ENCODE results near the gene RAB31.

The RAB31 gene

DNA sequence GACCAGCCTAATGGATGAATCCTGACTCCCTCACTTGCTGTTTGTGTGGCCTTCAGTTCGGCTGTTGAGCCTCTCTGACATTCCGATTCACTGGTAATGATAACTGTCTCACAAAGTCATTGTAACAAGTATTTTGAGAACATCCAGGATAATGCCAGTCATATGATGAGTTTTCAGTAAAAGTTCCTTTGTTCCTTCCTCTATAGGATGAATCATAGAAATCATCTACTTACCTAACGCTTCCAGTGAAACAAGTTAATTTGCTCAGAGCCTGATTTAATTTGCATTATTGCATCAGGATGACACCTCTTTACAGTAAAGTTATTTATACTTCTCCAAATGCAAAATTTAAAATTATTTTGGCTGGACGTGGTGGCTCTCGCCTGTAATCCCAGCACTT, 32.0 kb downstream of the RAB31 start (continued):
- TF ChIP-seq, protein P1, sequence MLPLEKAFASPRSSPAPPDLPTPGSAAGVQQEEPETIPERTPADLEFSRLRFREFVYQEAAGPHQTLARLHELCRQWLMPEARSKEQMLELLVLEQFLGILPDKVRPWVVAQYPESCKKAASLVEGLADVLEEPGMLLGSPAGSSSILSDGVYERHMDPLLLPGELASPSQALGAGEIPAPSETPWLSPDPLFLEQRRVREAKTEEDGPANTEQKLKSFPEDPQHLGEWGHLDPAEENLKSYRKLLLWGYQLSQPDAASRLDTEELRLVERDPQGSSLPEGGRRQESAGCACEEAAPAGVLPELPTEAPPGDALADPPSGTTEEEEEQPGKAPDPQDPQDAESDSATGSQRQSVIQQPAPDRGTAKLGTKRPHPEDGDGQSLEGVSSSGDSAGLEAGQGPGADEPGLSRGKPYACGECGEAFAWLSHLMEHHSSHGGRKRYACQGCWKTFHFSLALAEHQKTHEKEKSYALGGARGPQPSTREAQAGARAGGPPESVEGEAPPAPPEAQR (tag by site-specific recombination; IDR thresholded peaks at IDR 0.05) = no peak
- TF ChIP-seq FEZF1 (tag by site-specific recombination; IDR thresholded peaks at IDR 0.05) (no peak), ZNF114 (tag by site-specific recombination; IDR thresholded peaks at IDR 0.05) (no peak), TCF7L2 (IDR thresholded peaks at IDR 0.05; ENCODE audit: borderline replicate concordance, low read depth, low read length) (no peak), HOXD13 (CRISPR knock-in tag; IDR thresholded peaks at IDR 0.05; ENCODE audit: borderline replicate concordance) (no peak), ZNF660 (tag by site-specific recombination; IDR thresholded peaks at IDR 0.05) (no peak), ZNF324 (tag by site-specific recombination; IDR thresholded peaks at IDR 0.05) (no peak), WT1 (tag by site-specific recombination; IDR thresholded peaks at IDR 0.05) (no peak)
- TF ChIP-seq, protein P2, sequence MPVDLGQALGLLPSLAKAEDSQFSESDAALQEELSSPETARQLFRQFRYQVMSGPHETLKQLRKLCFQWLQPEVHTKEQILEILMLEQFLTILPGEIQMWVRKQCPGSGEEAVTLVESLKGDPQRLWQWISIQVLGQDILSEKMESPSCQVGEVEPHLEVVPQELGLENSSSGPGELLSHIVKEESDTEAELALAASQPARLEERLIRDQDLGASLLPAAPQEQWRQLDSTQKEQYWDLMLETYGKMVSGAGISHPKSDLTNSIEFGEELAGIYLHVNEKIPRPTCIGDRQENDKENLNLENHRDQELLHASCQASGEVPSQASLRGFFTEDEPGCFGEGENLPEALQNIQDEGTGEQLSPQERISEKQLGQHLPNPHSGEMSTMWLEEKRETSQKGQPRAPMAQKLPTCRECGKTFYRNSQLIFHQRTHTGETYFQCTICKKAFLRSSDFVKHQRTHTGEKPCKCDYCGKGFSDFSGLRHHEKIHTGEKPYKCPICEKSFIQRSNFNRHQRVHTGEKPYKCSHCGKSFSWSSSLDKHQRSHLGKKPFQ (tag by site-specific recombination; IDR thresholded peaks at IDR 0.05) = no peak

DNA sequence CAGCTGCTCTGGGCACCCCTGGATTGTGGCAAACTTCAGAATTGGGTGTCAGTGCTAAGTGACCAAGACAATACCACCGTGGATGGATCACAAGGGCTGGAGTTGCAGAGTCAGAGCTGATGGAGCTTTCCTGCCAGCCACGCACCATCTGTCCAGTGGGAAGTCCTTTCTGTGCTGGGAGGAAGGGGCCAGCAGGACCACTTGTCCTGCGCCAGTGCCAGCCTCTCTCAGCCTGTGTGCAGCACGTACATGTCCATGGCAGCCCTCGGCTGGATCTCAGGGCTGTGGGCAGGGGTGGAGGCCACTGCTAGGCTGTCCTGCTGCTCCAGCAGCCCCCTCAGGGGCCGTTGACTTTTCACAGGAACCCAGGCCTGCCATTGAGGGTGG, 33.3 kb downstream of the RAB31 start:
- Histone ChIP-seq H3K27ac (ENCODE audit: extremely low read depth, low read depth, low read length) (no peak overlapping the region), H3K36me3 (ENCODE audit: control insufficient read depth in 2 of 2, insufficient read depth in 1 of 2, low read length in 2 of 2) (no peaks in the 10 kb centered on the region), H3K4me3 (ENCODE audit: low read depth, low read length) (no peak overlapping the region), H3K4me1 (ENCODE audit: control insufficient read depth, insufficient read depth, low read length) (peaks cover 30% of the 10 kb centered on the region), H3K9me3 (ENCODE audit: control insufficient read depth, insufficient read depth, low read depth, low read length) (no peaks in the 10 kb centered on the region; the same call in 1 of the 2 replicates)
- ChIA-PET CTCF (no interaction called here), POLR2A (no interaction called here)
- no peak for TF ChIP-seq ZNF626 (tag by site-specific recombination; IDR thresholded peaks at IDR 0.05)
- TF ChIP-seq GFI1B (tag by site-specific recombination; IDR thresholded peaks at IDR 0.05) = no peak
- TF ChIP-seq ZNF138 (tag by site-specific recombination; IDR thresholded peaks at IDR 0.05; ENCODE audit: borderline replicate concordance) = no peak
- no peak for TF ChIP-seq ZNF157 (tag by site-specific recombination; IDR thresholded peaks at IDR 0.05)
- TF ChIP-seq ZNF596 (tag by site-specific recombination; IDR thresholded peaks at IDR 0.05) = no peak
- TF ChIP-seq ZNF555 (tag by site-specific recombination; conservative IDR thresholded peaks at IDR 0.05) = no peak
- TF ChIP-seq ZNF692 (tag by site-specific recombination; IDR thresholded peaks at IDR 0.05) = no peak
- no peak for TF ChIP-seq ZNF121 (tag by site-specific recombination; IDR thresholded peaks at IDR 0.05)
- TF ChIP-seq, protein P3, sequence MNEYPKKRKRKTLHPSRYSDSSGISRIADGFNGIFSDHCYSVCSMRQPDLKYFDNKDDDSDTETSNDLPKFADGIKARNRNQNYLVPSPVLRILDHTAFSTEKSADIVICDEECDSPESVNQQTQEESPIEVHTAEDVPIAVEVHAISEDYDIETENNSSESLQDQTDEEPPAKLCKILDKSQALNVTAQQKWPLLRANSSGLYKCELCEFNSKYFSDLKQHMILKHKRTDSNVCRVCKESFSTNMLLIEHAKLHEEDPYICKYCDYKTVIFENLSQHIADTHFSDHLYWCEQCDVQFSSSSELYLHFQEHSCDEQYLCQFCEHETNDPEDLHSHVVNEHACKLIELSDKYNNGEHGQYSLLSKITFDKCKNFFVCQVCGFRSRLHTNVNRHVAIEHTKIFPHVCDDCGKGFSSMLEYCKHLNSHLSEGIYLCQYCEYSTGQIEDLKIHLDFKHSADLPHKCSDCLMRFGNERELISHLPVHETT (tag by site-specific recombination; IDR thresholded peaks at IDR 0.05) = no peak
- TF ChIP-seq, protein P4, sequence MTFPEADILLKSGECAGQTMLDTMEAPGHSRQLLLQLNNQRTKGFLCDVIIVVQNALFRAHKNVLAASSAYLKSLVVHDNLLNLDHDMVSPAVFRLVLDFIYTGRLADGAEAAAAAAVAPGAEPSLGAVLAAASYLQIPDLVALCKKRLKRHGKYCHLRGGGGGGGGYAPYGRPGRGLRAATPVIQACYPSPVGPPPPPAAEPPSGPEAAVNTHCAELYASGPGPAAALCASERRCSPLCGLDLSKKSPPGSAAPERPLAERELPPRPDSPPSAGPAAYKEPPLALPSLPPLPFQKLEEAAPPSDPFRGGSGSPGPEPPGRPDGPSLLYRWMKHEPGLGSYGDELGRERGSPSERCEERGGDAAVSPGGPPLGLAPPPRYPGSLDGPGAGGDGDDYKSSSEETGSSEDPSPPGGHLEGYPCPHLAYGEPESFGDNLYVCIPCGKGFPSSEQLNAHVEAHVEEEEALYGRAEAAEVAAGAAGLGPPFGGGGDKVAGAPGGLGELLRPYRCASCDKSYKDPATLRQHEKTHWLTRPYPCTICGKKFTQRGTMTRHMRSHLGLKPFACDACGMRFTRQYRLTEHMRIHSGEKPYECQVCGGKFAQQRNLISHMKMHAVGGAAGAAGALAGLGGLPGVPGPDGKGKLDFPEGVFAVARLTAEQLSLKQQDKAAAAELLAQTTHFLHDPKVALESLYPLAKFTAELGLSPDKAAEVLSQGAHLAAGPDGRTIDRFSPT (tag by site-specific recombination; IDR thresholded peaks at IDR 0.05) = no peak
- no peak for TF ChIP-seq ZNF560 (tag by site-specific recombination; IDR thresholded peaks at IDR 0.05; ENCODE audit: borderline replicate concordance)
- TF ChIP-seq ZBTB7A (tag by site-specific recombination; IDR thresholded peaks at IDR 0.05; ENCODE audit: low read depth) = no peak
- TF ChIP-seq GLIS1 (tag by site-specific recombination; IDR thresholded peaks at IDR 0.05) = no peak
- TF ChIP-seq ZNF654 (tag by site-specific recombination; IDR thresholded peaks at IDR 0.05; ENCODE audit: low read depth) = no peak
- TF ChIP-seq ZSCAN16 (tag by site-specific recombination; IDR thresholded peaks at IDR 0.05) = no peak
- TF ChIP-seq, protein P2 (tag by site-specific recombination; IDR thresholded peaks at IDR 0.05) = no peak
- no peak for TF ChIP-seq ZNF768 (tag by site-specific recombination; IDR thresholded peaks at IDR 0.05)
- TF ChIP-seq SCRT2 (tag by site-specific recombination; IDR thresholded peaks at IDR 0.05) = no peak
